A549 (cell line): ENCODE data around the gene ENTPD5. TPM values are rescaled to one million over a fixed set of nuclear protein-coding genes. Genes with fewer than 3 reads are reported as not detected.
A peak's percentile ranks its signal among the peaks of the same experiment; 100 is the strongest.

Experiments used
- ATAC-seq, 2 experiments: fragments of 200-7000 bp in 1 of 2; fragments of >200 bp in 1 of 2; cut with Nextera tagmentation in 1 of 2; cut with Tn5 transposase in 1 of 2; 3 replicates each; pipeline versions ENCODE4 v1.8.0 to v1.9.1; 2018 to 2020; ENCODE audit warnings: mild to moderate bottlenecking in 1 of 2, moderate library complexity in 1 of 2
- CTCF ChIA-PET: fragments of 300-600 bp; sonication (Branson Sonifier 250); formaldehyde crosslinking; extraction: SDS; loops from one replicate; lab custom pipeline; 2021; ENCODE audit warnings: antibody characterized with exemption, inconsistent platforms; lab: Yijun Ruan, JAX
- POLR2A ChIA-PET: fragments of 350-600 bp; formaldehyde crosslinking; extraction: SDS; loops from one replicate; lab custom pipeline; 2021; ENCODE audit warnings: antibody characterized with exemption, inconsistent platforms; lab: Yijun Ruan, JAX
- DNase-seq, 2 experiments: peaks; one replicate each; pipeline versions ENCODE4 v3.0.0 to v3.0.0-alpha.2; 2011 to 2016; ENCODE audit warnings: low read depth in 1 of 2, low spot score in 1 of 2
- FAIRE-seq: peaks from 2 replicates; lab custom pipeline; 2011; peaks lifted over from hg19 to GRCh38; lab: Jason Lieb, UNC
- H3K27ac ChIP-seq, 2 experiments: fragments of >200 bp; sonication (Bioruptor Twin); formaldehyde crosslinking; 3 replicates each; pipeline ENCODE4 v1.5.1; 2016 to 2017
- H3K4me1 ChIP-seq: fragments of >200 bp; sonication (Bioruptor Twin); formaldehyde crosslinking; 3 replicates; pipeline ENCODE4 v1.6.1; 2016
- H3K4me2 ChIP-seq: fragments of >200 bp; sonication (Bioruptor Twin); formaldehyde crosslinking; 3 replicates; pipeline ENCODE4 v1.6.1; 2016
- H3K4me3 ChIP-seq: fragments of >200 bp; sonication (Bioruptor Twin); formaldehyde crosslinking; 3 replicates; pipeline ENCODE4 v1.5.1; 2016
- H3K9me3 ChIP-seq: fragments of >200 bp; sonication (Bioruptor Twin); formaldehyde crosslinking; 3 replicates; pipeline ENCODE4 v1.6.1; 2016
- BHLHE40 ChIP-seq: IDR thresholded peaks from 2 replicates; pipeline ENCODE4 v1.6.1; 2012; ENCODE audit warnings: low read depth, low read length, inconsistent platforms
- CBX8 ChIP-seq: fragments of 200-600 bp; sonication (generic); IDR thresholded peaks from 2 replicates; pipeline ENCODE4 v1.6.1; 2016
- CEBPB ChIP-seq, 2 experiments: fragments of >200 bp in 1 of 2; sonication (Bioruptor Twin) in 1 of 2; formaldehyde crosslinking in 1 of 2; IDR thresholded peaks; 2 replicates each; pipeline ENCODE4 v1.6.1; 2012 to 2016
- CHD2 ChIP-seq: fragments of 150-350 bp; IDR thresholded peaks from 2 replicates; pipeline ENCODE4 v1.6.1; 2014; ENCODE audit warnings: low read length; ENCODE audit not compliant: partially characterized antibody
- EHF ChIP-seq: fragments of 250-450 bp; sonication (Bioruptor Pico); IDR thresholded peaks from 2 replicates; pipeline ENCODE4 v1.5.0; 2020; ENCODE audit warnings: mild to moderate bottlenecking
- EHMT2 ChIP-seq: fragments of 200-600 bp; sonication (generic); IDR thresholded peaks from 2 replicates; pipeline ENCODE4 v1.6.1; 2016; ENCODE audit warnings: antibody characterized with exemption, low read depth, mild to moderate bottlenecking, moderate library complexity
- EP300 ChIP-seq, 2 experiments: fragments of >200 bp; sonication (Bioruptor Twin); formaldehyde crosslinking; IDR thresholded peaks; 2 replicates in 1 of 2; 3 replicates in 1 of 2; pipeline ENCODE4 v1.6.1; 2016 to 2017
- ESRRA ChIP-seq: fragments of 150-350 bp; IDR thresholded peaks from 2 replicates; pipeline ENCODE4 v1.6.1; 2014; ENCODE audit warnings: mild to moderate bottlenecking, low read length, borderline replicate concordance
- FOSB ChIP-seq: fragments of 250-450 bp; sonication (Bioruptor Pico); IDR thresholded peaks from 2 replicates; pipeline ENCODE4 v1.5.0; 2020; ENCODE audit warnings: mild to moderate bottlenecking, moderate library complexity
- FOXS1 ChIP-seq: fragments of 250-450 bp; sonication (Bioruptor Pico); IDR thresholded peaks from 2 replicates; pipeline ENCODE4 v1.5.0; 2020; ENCODE audit warnings: mild to moderate bottlenecking, moderate library complexity
- GATA3 ChIP-seq: IDR thresholded peaks from 2 replicates; pipeline ENCODE4 v1.6.1; 2012; ENCODE audit warnings: borderline replicate concordance
- HDAC2 ChIP-seq: fragments of 200-600 bp; sonication (generic); IDR thresholded peaks from 2 replicates; pipeline ENCODE4 v1.6.1; 2016
- HEYL ChIP-seq: fragments of 250-450 bp; sonication (Bioruptor Pico); IDR thresholded peaks from 2 replicates; pipeline ENCODE4 v1.8.0; 2021; ENCODE audit warnings: mild to moderate bottlenecking, moderate library complexity
- MAFK ChIP-seq: fragments of 450-650 bp; IDR thresholded peaks from 2 replicates; pipeline ENCODE4 v1.6.1; 2014; ENCODE audit not compliant: partially characterized antibody
- NFE2L2 ChIP-seq: fragments of 150-350 bp; conservative IDR thresholded peaks from 2 replicates; pipeline ENCODE4 v1.6.1; 2014; ENCODE audit warnings: low read length
- NPAS2 ChIP-seq: fragments of 250-450 bp; sonication (Bioruptor Pico); IDR thresholded peaks from 2 replicates; pipeline ENCODE4 v1.8.0; 2022; ENCODE audit warnings: mild to moderate bottlenecking, moderate library complexity, borderline replicate concordance
- PHF8 ChIP-seq: fragments of 200-600 bp; sonication (generic); IDR thresholded peaks from 2 replicates; pipeline ENCODE4 v1.6.1; 2016; ENCODE audit warnings: low read depth, mild to moderate bottlenecking, antibody characterized with exemption, moderate library complexity, borderline replicate concordance
- POLR2A ChIP-seq: IDR thresholded peaks from 2 replicates; pipeline ENCODE4 v1.6.1; 2012; ENCODE audit warnings: mild to moderate bottlenecking, low read length
- RAD21 ChIP-seq, 2 experiments: fragments of >200 bp in 1 of 2; sonication (Bioruptor Twin) in 1 of 2; formaldehyde crosslinking in 1 of 2; IDR thresholded peaks in 1 of 2; conservative IDR thresholded peaks in 1 of 2; 2 replicates in 1 of 2; 3 replicates in 1 of 2; pipeline ENCODE4 v1.6.1; 2012 to 2018; ENCODE audit warnings: inconsistent platforms in 1 of 2
- RFX5 ChIP-seq: fragments of 450-650 bp; IDR thresholded peaks from 2 replicates; pipeline ENCODE4 v1.7.1; 2014; ENCODE audit warnings: antibody characterized with exemption, mild to moderate bottlenecking, moderate library complexity
- SMC3 ChIP-seq: fragments of >200 bp; sonication (Bioruptor Twin); formaldehyde crosslinking; IDR thresholded peaks from 3 replicates; pipeline ENCODE4 v1.6.1; 2018; ENCODE audit warnings: inconsistent platforms
- TFCP2L1 ChIP-seq: fragments of 250-450 bp; sonication (Bioruptor Pico); IDR thresholded peaks from 2 replicates; pipeline ENCODE4 v1.5.0; 2021; ENCODE audit warnings: mild to moderate bottlenecking
- TP53 ChIP-seq: fragments of 250-450 bp; sonication (Bioruptor Pico); IDR thresholded peaks from 2 replicates; pipeline ENCODE4 v1.5.0; 2021; ENCODE audit warnings: mild to moderate bottlenecking, moderate library complexity
- ZC3H11A ChIP-seq: fragments of 450-650 bp; IDR thresholded peaks from 2 replicates; pipeline ENCODE4 v1.6.1; 2014; ENCODE audit warnings: antibody characterized with exemption, mild to moderate bottlenecking
- ZNF302 ChIP-seq: fragments of 250-450 bp; sonication (Bioruptor Pico); IDR thresholded peaks from 2 replicates; pipeline ENCODE4 v1.9.0; 2021; ENCODE audit warnings: inconsistent platforms, mild to moderate bottlenecking, moderate library complexity
- WGBS: methylation state at CpG from one replicate; pipeline ENCODE4 v1.1.6; 2017; ENCODE audit errors: missing lambda C conversion rate; 5-methylcytosine and 5-hydroxymethylcytosine counted together
- polyA plus RNA-seq, 4 experiments: library from polyadenylated mRNA; depleted of rRNA in 3 of 4; stranded (reverse); fragments of >200 nt; fragmentation: RNase III in 1 of 4; extraction: RNeasy Plus Mini Kit Qiagen cat#74134 plus additional on column Dnase treatment in 1 of 4; gene quantifications; 2 replicates in 3 of 4; 3 replicates in 1 of 4; pipeline ENCODE4 v1.2.3, GENCODE V29; 2011 to 2017
- TF ChIP-seq, protein P1 (sequence below): IDR thresholded peaks from 2 replicates; pipeline ENCODE4 v1.6.1; 2012; ENCODE audit warnings: low read depth, borderline replicate concordance
- TF ChIP-seq, protein P2 (sequence below): fragments of >200 bp; sonication (Bioruptor Twin); formaldehyde crosslinking; IDR thresholded peaks from 2 replicates; pipeline ENCODE4 v1.6.1; 2016
- TF ChIP-seq, protein P3 (sequence below): fragments of 250-450 bp; sonication (Bioruptor Pico); IDR thresholded peaks from 2 replicates; pipeline ENCODE4 v1.5.0; 2020; ENCODE audit warnings: low read depth, mild to moderate bottlenecking, moderate library complexity
- TF ChIP-seq, protein P4 (sequence below): IDR thresholded peaks from 2 replicates; pipeline ENCODE4 v1.6.1; 2012

The ENTPD5 gene
- polyA plus RNA-seq, 2 of the 4 experiments (the other 2 are of a cell fraction): 6.0 to 17.4 TPM

DNA sequence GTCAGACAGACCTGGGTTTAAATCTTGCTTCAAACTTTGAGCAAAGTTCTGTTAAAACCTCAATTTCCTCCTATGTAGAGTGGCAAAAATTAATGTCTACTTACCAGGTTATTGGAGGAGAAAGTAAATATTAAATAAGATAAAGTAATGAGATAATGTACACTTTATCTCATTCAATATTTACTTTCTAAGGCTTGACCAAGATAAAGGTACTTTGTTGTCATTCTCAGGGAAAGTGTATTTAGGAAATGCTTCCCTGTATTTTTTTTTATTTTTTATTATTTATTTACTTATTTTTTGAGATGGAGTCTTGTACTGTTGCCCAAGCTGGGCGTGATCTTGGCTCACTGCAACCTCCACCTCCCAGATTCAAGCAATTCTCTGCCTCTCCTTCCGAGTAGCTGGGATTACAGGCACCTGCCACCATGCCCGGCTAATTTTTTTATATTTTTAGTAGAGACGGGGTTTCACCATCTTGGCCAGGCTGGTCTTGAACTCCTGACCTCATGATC is 73.9 kb downstream of the ENTPD5 start:
- TF ChIP-seq RFX5 (no peak), FOXS1 (CRISPR knock-in tag) (no peak), NFE2L2 (no peak), EHMT2 (no peak), ZNF302 (no peak), GATA3 (no peak), RAD21 (conservative IDR thresholded peaks at IDR 0.05 in 1 of 2, IDR thresholded peaks at IDR 0.05 in 1 of 2) (no peak), SMC3 (no peak), FOSB (CRISPR knock-in tag) (no peak)
- TF ChIP-seq, protein P1, sequence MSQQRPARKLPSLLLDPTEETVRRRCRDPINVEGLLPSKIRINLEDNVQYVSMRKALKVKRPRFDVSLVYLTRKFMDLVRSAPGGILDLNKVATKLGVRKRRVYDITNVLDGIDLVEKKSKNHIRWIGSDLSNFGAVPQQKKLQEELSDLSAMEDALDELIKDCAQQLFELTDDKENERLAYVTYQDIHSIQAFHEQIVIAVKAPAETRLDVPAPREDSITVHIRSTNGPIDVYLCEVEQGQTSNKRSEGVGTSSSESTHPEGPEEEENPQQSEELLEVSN: no peak
- TF ChIP-seq, protein P2, sequence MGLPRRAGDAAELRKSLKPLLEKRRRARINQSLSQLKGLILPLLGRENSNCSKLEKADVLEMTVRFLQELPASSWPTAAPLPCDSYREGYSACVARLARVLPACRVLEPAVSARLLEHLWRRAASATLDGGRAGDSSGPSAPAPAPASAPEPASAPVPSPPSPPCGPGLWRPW: no peak
- Histone ChIP-seq H3K4me2 (no peak overlapping the region), H3K9me3 (no peaks in the 10 kb centered on the region), H3K27ac (no peak overlapping the region), H3K4me1 (0 out of 3 replicates have a peak, but pooled peaks cover 3% of the 10 kb centered on the region), H3K4me3 (no peak overlapping the region)
- WGBS: 58% methylated on average over 4 of the region's 4 CpGs
- no peak for ATAC-seq
- CTCF ChIA-PET: interaction anchor here (1.1 kb wide), 1 partner anchor 8 kb away, joined by 3 read pairs; no protein-coding TSS in a partner anchor
- POLR2A ChIA-PET: no interaction called here
- no peak for FAIRE-seq
- no peak for DNase-seq

DNA sequence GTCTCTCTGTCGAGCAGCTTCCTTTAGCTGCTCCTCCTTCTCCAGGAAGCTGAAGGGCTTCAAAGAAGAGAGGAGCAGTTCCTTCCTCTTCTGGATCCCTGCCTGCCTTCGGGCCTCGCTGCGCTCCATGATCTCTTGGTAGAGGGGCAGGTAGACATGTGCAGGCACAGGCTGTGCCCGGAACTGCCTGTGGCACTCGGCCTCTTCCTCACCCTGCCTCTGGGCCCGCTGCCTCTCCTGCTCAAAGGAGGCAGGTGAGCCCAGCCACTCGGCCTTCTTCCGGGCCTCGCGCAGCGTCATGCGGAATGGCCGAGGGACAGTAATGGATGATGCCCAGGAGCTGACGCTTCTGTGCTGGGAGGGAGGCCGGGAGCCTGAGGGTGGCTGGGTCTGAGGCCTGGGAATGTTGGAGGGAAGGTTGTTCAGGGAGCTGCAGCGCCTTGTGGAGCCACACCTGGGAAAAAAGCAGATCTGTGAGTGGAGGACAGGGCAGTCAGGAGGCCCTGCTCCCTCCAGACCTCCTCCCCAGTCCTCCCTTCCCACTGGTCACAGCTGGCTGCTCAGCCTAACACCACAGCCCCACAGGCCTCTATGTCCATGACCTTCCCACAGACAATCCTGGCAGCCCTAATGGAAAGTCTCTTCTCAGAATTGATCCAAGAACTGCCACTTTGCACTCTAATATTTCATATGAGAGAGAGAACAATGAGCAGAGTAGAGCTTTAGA is 74.5 kb downstream of the ENTPD5 start:
- no peak for DNase-seq
- POLR2A ChIA-PET: no interaction called here
- H3K4me3 ChIP-seq: no peak overlapping the region
- TF ChIP-seq CHD2 (no peak), NPAS2 (CRISPR knock-in tag) (no peak), CBX8 (no peak), MAFK (no peak), PHF8 (no peak), HDAC2 (no peak)
- TF ChIP-seq, all 56 proteins: peak for 0
- no peak for FAIRE-seq
- CTCF ChIA-PET: no interaction called here
- H3K4me1 ChIP-seq: 0 out of 3 replicates have a peak, but pooled peaks cover 3% of the 10 kb centered on the region
- H3K4me2 ChIP-seq: no peak overlapping the region
- no peak overlapping the region for H3K27ac ChIP-seq
- ATAC-seq: no peak
- 86% methylated on average over 17 of the region's 17 CpGs for WGBS
- no peaks in the 10 kb centered on the region for H3K9me3 ChIP-seq

DNA sequence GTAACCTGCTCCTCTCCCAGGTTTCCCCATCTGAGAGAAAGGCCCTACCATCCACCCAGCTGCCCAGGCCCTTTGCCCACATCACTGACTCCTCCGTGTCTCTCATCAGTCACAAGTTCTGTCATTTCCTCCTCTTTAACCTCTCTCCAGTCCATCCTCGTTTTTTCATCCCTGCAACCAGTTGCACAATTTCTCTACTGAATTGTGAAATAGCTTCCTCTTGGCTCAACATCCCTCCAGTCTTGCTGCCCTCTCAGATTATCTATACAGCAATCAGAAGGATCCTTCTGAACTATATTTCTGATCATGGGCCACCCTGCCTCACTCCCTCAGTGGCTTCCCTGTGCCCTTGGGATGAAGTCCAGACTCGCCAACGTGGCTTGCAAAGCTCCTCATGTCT is 76.0 kb downstream of the ENTPD5 start:
- no peak overlapping the region for H3K4me2 ChIP-seq
- ATAC-seq (no peak; a peak in 3 of 6 replicates), FAIRE-seq (no peak), DNase-seq (peak in 1 of 2 experiments; percentile 9)
- no peak overlapping the region for H3K4me3 ChIP-seq
- H3K4me1 ChIP-seq: 0 out of 3 replicates have a peak, but pooled peaks cover 3% of the 10 kb centered on the region
- TF ChIP-seq ESRRA (no peak), CEBPB (IDR thresholded peaks at IDR 0.05) (peak; percentile 98 to 99)
- H3K9me3 ChIP-seq: no peaks in the 10 kb centered on the region
- POLR2A ChIA-PET: interaction anchor here (0.7 kb wide), 1 partner anchor 91 kb away, joined by 3 read pairs; the partner anchor contains the start of gene PTGR2
- CTCF ChIA-PET: interaction anchor here (0.6 to 1.2 kb wide), 3 partner anchors 11 to 43 kb away, joined by 3 read pairs; no protein-coding TSS in a partner anchor
- no peak overlapping the region for H3K27ac ChIP-seq
- 51% methylated on average over 4 of the region's 4 CpGs for WGBS

DNA sequence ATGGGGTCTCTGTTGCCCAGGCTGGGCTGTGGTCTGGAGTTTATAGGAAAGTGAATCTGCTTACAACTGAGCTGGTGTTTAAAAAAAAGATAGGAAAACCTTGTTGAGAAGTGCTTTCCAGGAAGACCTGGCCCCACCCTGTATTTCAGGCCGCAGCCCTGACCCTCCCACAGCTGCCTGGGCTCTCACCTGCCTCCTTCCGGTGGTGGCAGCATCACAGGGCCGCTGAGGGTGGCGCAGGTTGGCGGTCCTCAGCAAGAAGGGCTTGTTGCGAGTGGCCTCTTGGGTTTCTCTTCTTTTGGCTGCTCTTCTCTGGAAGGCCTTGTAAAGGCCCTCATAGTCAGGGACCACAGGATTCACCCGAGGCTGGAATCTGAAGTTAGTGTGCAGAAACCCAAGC is 76.9 kb downstream of the ENTPD5 start:
- no peak for ATAC-seq
- no peak for DNase-seq
- WGBS: 90% methylated on average over 6 of the region's 7 CpGs
- no peaks in the 10 kb centered on the region for H3K9me3 ChIP-seq
- no peak overlapping the region for H3K4me2 ChIP-seq
- H3K4me3 ChIP-seq: no peak overlapping the region
- H3K27ac ChIP-seq: no peak overlapping the region
- no peak for FAIRE-seq
- H3K4me1 ChIP-seq: 0 out of 3 replicates have a peak, but pooled peaks cover 3% of the 10 kb centered on the region
- CTCF ChIA-PET: interaction anchor here (1.2 kb wide), 1 partner anchor 10 kb away, joined by 3 read pairs; no protein-coding TSS in a partner anchor
- POLR2A ChIA-PET: no interaction called here
- TF ChIP-seq EHF (CRISPR knock-in tag) (no peak), FOXS1 (CRISPR knock-in tag) (no peak), HEYL (CRISPR knock-in tag) (no peak), TP53 (CRISPR knock-in tag) (no peak), POLR2A (no peak), ZC3H11A (no peak), CHD2 (no peak), TFCP2L1 (CRISPR knock-in tag) (no peak), EP300 (IDR thresholded peaks at IDR 0.05) (no peak), BHLHE40 (no peak)
- TF ChIP-seq, protein P3, sequence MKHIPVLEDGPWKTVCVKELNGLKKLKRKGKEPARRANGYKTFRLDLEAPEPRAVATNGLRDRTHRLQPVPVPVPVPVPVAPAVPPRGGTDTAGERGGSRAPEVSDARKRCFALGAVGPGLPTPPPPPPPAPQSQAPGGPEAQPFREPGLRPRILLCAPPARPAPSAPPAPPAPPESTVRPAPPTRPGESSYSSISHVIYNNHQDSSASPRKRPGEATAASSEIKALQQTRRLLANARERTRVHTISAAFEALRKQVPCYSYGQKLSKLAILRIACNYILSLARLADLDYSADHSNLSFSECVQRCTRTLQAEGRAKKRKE: no peak
- TF ChIP-seq, protein P4, sequence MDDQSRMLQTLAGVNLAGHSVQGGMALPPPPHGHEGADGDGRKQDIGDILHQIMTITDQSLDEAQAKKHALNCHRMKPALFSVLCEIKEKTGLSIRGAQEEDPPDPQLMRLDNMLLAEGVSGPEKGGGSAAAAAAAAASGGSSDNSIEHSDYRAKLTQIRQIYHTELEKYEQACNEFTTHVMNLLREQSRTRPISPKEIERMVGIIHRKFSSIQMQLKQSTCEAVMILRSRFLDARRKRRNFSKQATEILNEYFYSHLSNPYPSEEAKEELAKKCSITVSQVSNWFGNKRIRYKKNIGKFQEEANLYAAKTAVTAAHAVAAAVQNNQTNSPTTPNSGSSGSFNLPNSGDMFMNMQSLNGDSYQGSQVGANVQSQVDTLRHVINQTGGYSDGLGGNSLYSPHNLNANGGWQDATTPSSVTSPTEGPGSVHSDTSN: no peak
